ENCODE measurements around the gene GALR1.

The GALR1 gene

GRCh38 chr18:77323640-77324299, 74.1 kb downstream of the GALR1 start:
- no peak for DNase-seq

Data from right forelimb (tissue), 1 donor.